Activated T-helper 9 cell treated with anti-CD3 and anti-CD28 coated beads, Interleukin-2, amount 50 U/mL, for 16 hours (primary cell): ENCODE data around the gene FUZ.

Source experiments
- DNase-seq: peaks from one replicate; pipeline ENCODE4 v3.0.0-alpha.2; 2020; ENCODE audit warnings: low read depth

FUZ gene, protein sequence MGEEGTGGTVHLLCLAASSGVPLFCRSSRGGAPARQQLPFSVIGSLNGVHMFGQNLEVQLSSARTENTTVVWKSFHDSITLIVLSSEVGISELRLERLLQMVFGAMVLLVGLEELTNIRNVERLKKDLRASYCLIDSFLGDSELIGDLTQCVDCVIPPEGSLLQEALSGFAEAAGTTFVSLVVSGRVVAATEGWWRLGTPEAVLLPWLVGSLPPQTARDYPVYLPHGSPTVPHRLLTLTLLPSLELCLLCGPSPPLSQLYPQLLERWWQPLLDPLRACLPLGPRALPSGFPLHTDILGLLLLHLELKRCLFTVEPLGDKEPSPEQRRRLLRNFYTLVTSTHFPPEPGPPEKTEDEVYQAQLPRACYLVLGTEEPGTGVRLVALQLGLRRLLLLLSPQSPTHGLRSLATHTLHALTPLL

GRCh38 chr19:49812997-49813861 lies at the start of gene FUZ:
FUZ (minus strand) TSS chr19:49813292; CDS start chr19:49813106, 186 bp downstream.
- peak; percentile 86 for DNase-seq

GRCh38 chr19:49862391-49863253 lies 49.5 kb upstream of the FUZ start:
- no peak for DNase-seq

DNA sequence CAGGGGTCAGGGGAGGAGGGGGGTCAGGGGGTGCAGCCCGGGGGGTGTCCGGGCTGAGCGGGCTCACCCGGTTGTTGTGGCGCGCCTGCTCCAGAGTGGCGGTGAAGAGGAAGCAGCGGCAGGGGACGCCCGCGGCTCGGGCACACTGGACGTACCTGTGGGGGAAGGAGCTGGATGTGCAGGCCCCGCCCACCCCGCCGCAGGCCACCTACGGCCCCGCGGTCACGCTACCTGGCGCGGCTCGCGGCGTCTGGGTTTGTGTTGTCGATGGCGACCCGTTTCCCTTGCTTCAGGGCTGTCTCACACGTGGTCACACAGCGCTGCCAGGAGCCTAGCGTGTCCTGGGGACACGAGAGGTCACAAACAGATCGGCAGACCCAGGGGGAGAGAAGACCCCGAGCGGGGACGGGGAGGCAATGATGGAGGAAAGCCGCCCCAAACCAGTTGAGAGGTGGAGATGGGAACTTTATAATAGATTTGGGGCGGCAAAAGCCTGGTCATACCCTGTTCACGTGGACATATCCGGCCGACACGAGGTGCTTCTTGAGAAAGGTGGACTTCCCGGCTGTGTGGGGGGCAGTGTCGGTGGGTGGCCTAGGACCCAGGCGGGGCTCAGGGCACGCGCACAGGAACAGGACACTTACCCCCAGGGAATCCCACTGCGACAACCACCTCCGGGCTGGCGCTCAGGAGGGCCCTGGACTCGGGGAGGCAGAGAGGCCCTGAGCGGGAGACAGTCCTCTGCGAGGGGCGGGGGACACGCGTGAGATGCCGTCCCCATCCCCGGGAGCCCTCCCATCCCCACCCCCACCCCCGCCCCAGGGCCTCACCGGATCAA lies 48.7 kb upstream of the FUZ start:
- DNase-seq: no peak

GRCh38 chr19:49861107-49861506 lies 48.0 kb upstream of the FUZ start:
- DNase-seq: no peak

- no peak for DNase-seq
Observed at GRCh38 chr19:49860336-49861102, 47.4 kb upstream of the FUZ start.

GRCh38 chr19:49859682-49860335 lies 46.7 kb upstream of the FUZ start:
- no peak for DNase-seq

DNA sequence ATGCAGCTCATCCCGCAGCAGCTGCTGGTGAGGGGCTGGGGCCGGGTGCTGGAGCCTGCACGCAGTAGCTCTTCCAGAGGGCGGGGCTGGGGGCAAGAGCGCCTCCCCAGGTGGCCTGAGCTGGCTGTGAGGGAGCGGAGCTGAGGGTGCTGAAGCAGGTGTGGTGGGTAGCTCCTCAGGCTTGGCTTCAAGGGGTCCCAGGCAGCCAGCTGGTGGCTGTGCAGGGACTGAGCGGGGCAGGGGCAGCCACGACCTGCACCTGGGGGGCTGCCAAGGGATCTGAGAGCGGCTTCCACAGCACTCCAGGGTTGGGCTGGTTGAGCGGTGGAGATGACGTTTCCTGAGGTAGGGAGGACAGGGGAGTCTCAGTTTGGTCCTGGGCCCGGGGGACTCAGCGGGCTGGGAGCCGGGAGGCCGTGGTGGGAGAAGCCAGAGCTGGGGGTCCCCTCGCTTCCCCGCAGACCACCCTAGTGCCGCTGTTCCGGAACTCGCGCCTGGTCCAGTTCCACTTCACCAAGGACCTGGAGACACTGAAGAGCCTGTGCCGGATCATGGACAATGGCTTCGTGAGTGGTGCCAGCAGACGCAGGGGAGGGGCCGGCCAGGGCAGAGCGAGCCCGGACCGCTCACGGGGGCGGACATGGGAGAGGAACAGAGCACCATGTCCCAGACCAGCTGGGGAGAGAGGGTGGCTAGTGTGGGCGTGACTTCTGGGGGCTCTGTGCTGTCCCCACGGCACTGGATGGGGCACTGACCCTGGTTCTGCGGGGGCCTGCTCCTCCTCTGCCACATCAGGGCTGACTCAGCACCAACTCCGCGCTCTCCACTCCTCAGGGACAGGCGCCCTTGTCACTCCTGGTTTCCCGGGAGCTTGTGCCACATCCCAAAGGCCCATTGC lies 45.2 kb upstream of the FUZ start:
- DNase-seq: no peak

DNA sequence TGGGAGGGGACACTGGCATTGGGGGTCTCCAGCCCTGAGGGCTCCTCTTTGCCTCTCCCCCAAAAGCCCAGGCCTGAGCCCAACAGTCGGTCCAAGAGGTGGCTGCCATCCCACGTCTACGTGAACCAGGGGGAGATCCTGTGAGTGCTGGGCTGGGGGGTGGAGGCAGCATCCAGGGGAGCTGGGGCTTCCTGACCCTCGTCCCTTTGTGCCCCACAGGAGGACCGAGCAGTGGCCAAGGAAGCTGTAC lies 44.7 kb upstream of the FUZ start:
- no peak for DNase-seq

- no peak for DNase-seq
Observed at GRCh38 chr19:49857061-49857837, 44.2 kb upstream of the FUZ start.

DNA sequence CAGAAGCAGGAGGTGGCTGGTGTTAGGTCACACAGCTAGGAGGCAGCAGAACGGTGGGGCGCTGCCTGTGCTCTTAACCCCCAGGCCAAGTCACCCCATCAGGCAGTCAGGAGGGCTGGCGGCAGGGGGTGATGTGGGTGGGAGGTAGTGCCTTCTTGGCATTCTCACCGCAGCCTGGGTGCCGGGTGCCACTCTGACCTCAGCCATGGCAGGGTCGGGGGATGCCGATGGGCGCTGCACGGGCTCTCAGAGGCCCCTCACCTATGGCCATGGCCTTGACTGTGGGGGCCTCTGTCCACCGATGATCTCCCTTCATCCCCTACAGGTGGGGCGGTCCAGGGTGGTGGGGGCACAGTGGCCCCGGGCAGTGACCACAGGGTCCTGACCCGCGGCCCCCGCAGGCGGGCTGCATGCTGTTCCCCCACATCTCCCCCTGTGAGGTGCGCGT lies 43.5 kb upstream of the FUZ start:
- no peak for DNase-seq

GRCh38 chr19:49855676-49856573 lies 42.8 kb upstream of the FUZ start:
- DNase-seq: no peak

- no peak for DNase-seq
Observed at GRCh38 chr19:49855277-49855675, 42.2 kb upstream of the FUZ start.

GRCh38 chr19:49854378-49855263 lies 41.5 kb upstream of the FUZ start:
- no peak for DNase-seq

DNA sequence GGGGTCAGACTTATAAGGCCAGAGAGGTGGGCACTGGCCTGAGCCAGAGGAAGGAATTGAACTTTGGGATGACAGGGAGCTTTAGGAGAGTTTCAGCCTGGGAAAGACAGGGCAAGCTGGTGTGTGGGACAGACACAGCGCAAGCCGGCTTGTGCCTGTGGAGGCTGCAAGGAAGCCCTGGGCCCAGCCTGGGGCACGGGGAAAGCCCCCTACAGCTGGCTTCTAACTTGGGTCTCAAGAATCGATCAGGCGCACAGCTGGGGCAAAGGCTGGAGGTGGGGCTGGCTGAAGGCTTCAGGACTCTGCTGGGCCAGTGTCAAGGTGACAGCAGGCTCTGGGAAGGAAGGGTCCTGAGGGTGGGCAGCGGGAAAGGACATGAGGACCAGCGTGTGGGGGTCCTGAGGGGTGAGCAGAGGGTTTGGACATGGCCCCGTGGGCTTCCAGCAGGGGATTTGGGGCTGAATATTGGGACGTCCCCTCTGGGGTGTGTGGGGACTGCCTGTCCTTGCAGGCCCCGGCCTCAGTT lies 40.8 kb upstream of the FUZ start:
- DNase-seq: no peak

DNA sequence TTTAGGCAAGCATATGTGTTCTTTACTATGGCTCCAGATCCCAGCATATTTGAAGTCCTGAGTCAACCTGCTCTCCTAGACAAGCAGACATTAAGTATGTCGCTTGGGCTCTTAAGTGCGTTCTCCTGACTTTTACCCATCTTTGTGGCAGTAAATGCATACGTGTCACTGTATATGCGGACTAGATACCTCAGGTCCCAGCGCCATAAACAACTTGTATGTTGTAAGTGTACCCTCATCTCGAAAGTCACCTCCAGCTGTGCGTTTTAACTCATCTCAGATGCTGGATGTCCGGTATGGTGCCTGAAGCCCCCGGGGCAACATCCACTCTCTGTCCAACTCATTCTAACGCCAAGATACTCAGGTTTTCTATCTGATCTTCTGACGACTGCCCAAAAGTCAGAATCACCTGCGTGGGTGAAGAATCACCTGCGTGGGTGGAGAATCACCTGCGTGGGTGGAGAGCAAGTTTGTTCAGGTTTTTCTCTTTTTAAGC lies 39.6 kb upstream of the FUZ start:
- DNase-seq: no peak
